HFF-Myc (cell line): Measurements from ENCODE around the gene FOXE3.

Experiments
- DNase-seq: peaks from one replicate; pipeline ENCODE4 v3.0.0-alpha.2; 2011; ENCODE audit warnings: low read depth; ENCODE audit errors: extremely low read depth
- H3K4me3 ChIP-seq: replicated peaks from 2 replicates; pipeline ENCODE4 v1.5.1; 2011; ENCODE audit warnings: low read depth, mild to moderate bottlenecking, control low read depth, low read length
- CTCF ChIP-seq: IDR thresholded peaks from 2 replicates; pipeline ENCODE4 v1.5.1; 2012; ENCODE audit warnings: mild to moderate bottlenecking, low read depth, low read length, control low read depth; ENCODE audit errors: missing control alignments

Gene FOXE3

GRCh38 chr1:47415728-47416318 lies at the start of gene FOXE3:
Gene FOXE3 (plus strand): TSS chr1:47416285. CDS start chr1:47416316, 31 bp downstream.
- TF ChIP-seq CTCF = no peak
- DNase-seq = no peak
- no peak within 1 kb of the TSS for H3K4me3 ChIP-seq

DNA sequence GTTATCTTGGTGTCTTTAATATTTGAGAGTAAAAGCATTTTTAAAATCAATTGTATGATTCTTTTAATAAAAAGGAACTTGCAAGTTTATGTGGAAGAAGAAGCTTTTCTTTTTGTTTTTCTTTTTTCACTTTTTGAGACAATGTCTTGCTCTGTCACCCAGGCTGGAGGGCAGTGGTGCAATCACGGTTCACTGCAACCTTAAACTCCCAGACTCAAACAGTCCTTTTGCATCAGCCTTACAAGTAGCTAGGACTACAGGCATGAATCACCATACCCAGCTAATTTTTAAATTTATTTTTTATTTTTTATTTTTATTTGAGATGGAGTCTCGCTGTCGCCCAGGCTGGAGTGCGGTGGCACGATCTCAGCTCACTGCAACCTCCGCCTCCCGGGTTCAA lies 48.4 kb upstream of the FOXE3 start:
- no peak overlapping the region for H3K4me3 ChIP-seq
- DNase-seq = no peak
- TF ChIP-seq CTCF = no peak

DNA sequence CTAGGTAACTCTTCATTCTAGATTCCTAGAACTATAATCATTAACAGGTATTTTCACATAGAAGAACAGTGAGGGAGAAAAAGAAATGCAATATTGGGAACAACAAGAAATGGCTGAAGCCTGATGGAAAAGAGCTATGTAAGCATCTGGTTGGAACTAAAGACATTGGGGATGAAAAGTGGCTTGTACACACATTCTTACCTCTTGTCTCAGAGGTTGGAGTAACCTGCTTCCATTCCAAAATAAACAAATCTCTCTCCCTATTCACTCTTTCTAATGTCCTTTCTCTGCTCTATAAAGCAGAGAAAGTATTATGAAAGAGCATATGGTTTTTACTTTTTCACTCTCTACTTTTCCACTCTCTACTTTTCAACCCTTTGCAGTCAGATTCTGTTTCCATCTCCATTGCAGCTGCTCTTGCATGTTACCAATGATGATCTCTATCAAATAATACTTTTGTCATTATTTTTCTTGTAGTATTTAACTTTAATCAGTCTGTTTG lies 45.0 kb upstream of the FOXE3 start:
- TF ChIP-seq CTCF = no peak
- DNase-seq = no peak
- H3K4me3 ChIP-seq = no peak overlapping the region

GRCh38 chr1:47374501-47374900 lies 41.6 kb upstream of the FOXE3 start:
- no peak overlapping the region for H3K4me3 ChIP-seq
- no peak for TF ChIP-seq CTCF
- no peak for DNase-seq

- TF ChIP-seq CTCF = no peak
These were observed 37.9 kb upstream of the FOXE3 start for GRCh38 chr1:47378147-47378546.

GRCh38 chr1:47380699-47381098 lies 35.4 kb upstream of the FOXE3 start:
- no peak overlapping the region for H3K4me3 ChIP-seq
- TF ChIP-seq CTCF = no peak
- no peak for DNase-seq

More at GRCh38 chr1:47378147-47378546, 37.9 kb upstream of the FOXE3 start:
- H3K4me3 ChIP-seq = no peak overlapping the region
- DNase-seq = no peak
